ENCODE results near the gene ZNF92.
"Not testable (repeated sequence)": the region's sequence is repeated elsewhere in the genome, so short reads cannot be mapped to it uniquely, and the experiment has no call there.

Gene ZNF92

GRCh38 chr7:65429642-65430343 is 56.1 kb downstream of the ZNF92 start:
- DNase-seq: no peak

DNA sequence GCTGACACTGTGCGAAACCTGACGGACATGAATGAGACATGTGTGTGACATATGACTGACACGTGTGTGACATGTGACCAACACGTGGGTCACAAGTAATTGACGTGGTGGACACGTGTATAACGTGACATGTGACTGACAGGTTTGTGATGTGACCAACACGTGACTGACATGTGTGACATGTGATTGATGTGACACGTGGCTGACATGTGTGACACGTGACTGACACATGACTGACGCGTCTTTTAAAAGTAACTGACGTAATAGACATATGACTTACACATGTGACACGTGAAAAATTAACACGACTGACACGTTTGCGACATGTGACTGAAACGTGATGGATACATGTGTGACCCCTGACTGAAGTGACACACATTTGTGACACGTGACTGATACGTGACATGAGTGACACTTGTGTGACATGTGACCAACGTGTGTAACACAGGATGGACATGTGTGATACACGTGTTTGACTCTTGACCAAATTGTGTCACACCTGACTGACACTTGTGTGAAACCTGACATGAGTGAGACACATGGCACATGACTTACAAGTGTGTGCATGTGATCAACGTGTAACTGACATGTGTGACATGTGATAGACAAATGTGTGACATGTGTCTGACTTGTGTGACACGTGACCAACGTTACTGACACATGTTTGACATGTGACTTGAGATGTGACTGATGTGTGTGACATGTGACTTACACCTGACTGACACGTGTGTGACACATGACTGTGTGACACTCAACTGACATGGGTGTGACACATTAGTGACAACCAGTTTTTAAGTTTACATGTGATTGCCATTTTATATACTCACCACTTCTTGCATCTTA is 56.9 kb downstream of the ZNF92 start:
- DNase-seq: no peak

GRCh38 chr7:65434307-65434706 is 60.7 kb downstream of the ZNF92 start:
- no peak for DNase-seq

DNA sequence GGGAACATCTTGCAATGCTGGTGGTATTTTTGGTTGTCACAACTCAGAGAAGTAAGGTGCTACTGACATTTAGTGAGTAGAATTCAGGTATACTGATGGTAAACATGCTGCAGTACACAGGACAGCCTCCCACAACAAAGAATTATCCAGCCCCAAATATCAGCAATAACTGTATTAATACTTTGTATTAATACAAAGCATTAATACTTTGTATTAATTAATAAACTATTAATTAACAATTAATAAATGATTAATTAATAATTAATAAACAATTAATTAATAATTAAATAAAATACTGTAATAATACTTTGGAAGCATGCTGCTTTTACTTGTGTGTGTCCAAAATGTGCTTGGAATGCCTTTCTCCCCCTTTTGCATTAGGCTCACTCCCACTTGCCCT is 62.5 kb downstream of the ZNF92 start:
- no peak for DNase-seq

DNA sequence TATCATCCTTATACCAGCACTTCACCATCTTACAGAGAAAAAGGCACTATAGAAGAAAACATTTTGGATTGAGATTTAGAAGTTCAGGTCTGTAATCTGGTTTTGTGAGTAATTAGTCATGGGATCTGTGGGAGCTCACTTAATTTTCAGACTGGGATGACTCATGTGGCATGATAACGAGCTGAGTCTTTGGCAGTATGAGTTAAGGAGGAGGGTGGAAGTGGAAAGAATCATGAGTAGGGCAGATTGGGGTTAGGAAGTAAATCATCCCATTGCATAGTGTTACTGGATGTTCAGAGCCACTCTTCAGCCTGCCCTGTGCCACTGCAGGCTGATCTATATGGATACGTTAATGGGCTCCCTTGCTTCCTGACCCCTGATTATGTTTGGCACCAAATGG is 64.9 kb downstream of the ZNF92 start:
- DNase-seq: no peak

GRCh38 chr7:65441010-65441409 is 67.4 kb downstream of the ZNF92 start:
- DNase-seq: no peak

- DNase-seq: no peak
These were observed 70.7 kb downstream of the ZNF92 start for GRCh38 chr7:65444205-65444842.

- no peak for DNase-seq
These were observed 71.5 kb downstream of the ZNF92 start for GRCh38 chr7:65444899-65445823.

DNA sequence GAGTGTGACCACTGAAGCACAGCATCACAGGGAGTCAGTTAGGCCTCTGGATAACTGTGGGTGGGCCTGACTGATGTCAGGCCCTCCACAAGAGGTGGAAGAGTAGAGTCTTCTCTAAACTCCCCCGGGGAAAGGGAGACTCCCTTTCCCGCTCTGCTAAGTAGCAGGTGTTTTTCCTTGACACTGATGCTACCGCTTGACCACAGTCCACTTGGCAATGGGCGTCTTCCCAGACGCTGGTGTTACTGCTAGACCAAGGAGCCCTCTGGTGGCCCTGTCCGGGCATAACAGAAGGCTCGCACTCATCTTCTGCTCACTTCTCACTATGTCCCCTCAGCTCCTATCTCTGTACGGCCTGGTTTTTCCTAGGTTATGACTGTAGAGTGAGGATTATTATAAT is 73.4 kb downstream of the ZNF92 start:
- DNase-seq: not testable (repeated sequence)

DNA sequence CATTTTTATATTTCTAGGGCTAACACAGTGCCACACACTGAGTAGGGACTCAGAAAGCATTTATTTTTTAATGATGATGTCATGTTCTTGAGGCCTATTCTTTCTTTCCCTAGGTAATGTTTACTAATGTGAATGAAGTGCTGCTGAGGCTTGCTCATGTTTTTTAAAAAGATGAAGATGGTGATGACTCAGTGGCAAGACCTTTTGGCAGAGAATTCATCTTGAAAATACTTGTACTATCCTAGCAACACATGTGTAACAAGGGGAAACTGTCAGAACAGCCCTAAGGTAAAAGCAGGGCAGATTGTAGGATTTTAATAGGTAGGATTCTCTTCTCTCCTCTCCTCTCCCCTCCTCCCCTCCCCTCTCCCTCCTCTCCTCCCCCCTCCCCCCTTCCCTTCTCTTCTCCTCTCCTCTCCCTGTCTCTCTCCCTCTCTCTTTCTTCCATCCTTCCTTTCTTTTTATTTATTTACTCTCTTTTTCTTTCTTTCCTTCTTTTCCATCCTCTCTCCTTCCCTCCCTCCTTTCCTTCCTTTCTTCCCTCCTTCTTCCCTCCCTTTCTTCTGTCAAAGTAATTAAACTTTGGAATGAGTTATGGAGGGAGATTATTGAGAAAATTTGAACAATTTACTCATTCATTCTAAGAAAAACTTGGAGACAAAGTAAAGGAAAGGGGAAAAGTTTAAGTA is 75.3 kb downstream of the ZNF92 start:
- DNase-seq: no peak

- DNase-seq: no peak
These were observed 75.8 kb downstream of the ZNF92 start for GRCh38 chr7:65449505-65449852.
